Measurements from ENCODE around the gene ZNF639.
A peak's percentile ranks its signal among the peaks of the same experiment; 100 is the strongest.
"Not testable (repeated sequence)": the region's sequence is repeated elsewhere in the genome, so short reads cannot be mapped to it uniquely, and the experiment has no call there.

Gene ZNF639, protein sequence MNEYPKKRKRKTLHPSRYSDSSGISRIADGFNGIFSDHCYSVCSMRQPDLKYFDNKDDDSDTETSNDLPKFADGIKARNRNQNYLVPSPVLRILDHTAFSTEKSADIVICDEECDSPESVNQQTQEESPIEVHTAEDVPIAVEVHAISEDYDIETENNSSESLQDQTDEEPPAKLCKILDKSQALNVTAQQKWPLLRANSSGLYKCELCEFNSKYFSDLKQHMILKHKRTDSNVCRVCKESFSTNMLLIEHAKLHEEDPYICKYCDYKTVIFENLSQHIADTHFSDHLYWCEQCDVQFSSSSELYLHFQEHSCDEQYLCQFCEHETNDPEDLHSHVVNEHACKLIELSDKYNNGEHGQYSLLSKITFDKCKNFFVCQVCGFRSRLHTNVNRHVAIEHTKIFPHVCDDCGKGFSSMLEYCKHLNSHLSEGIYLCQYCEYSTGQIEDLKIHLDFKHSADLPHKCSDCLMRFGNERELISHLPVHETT
- long read RNA-seq, partial matches to known transcripts: 2 of 10 reads
- long read RNA-seq, other reads (novel, unspliced or antisense): 2 of 10 reads

DNA sequence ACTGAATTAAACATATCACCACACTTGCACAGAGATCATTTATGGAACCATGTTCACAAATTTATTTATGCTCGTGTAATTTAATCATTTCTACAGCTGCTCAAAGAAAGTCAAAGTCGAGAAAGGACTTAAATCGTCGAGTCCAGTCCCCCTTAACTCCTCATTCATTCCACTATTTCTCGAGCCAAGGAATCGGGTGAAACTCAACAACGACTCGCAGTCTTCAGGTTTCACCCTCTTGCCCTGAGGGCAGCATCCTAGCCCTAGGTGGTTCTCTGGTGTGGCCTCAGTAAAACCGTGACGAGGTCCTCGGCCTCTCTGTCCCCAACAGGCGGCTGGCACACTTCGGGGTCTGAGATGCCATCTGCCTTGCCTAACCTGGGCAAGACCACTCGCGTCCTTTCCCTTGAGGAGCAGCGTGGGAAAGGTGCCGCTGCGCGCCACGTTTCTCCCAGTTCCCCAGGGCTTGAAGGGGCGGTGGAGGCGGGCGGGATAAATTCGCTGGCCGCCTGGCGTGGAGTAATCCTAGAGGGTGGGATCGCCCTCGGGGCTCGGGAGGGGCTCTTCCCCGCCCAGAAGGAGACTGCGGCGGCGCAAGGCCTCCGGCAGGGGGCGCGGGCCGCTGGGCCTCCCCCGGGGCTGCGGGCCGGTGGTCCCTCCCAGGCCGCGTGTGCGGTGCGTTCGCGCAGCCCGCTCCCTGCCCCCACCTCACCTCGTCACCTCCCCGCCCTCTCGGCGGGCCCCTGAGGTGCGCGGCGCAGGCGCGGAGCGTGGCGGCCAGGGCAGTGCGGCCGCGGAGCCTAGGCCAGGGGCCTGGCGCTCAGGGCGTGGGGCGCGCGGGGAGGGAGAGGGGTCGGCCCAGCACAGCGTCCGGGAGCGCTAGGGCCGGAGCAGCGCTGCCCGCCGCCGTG is at the start of gene ZNF639:
TSS of gene ZNF639 (plus strand) at position 746 of the 911 bp plus-strand sequence. CDS start 5,263 bp downstream, outside the sequence.
- DNase-seq (ENCODE audit: low read depth in 1 of 2, low spot score in 1 of 2): peak; percentile 60 to 69
- Histone ChIP-seq H3K27ac (replicated peaks) (peak within 1 kb of the TSS; percentile 97), H3K27me3 (ENCODE audit: insufficient read depth, poor library complexity, severe bottlenecking) (no peaks in the 10 kb centered on the region), H3K4me3 (replicated peaks; ENCODE audit: insufficient read depth, low read length) (peak within 1 kb of the TSS; percentile 76)
- 0 out of 2 replicates have a peak, but pooled peaks have one; percentile 9 for TF ChIP-seq GABPA (IDR thresholded peaks at IDR 0.05; ENCODE audit: low read depth)
- TF ChIP-seq REST (IDR thresholded peaks at IDR 0.05; ENCODE audit: insufficient replicate concordance, low read depth): no peak
- no peak for TF ChIP-seq POLR2AphosphoS5 (IDR thresholded peaks at IDR 0.05; ENCODE audit: low read depth)
- TF ChIP-seq CTCF (IDR thresholded peaks at IDR 0.05; ENCODE audit: insufficient read depth, low read length): peak; percentile 43
- TF ChIP-seq SPI1 (IDR thresholded peaks at IDR 0.05; ENCODE audit: borderline replicate concordance, low read depth): no peak

- DNase-seq (ENCODE audit: low read depth in 1 of 2, low spot score in 1 of 2): not testable (repeated sequence)
Observed at GRCh38 chr3:179274434-179274833, 48.4 kb upstream of the ZNF639 start.

DNA sequence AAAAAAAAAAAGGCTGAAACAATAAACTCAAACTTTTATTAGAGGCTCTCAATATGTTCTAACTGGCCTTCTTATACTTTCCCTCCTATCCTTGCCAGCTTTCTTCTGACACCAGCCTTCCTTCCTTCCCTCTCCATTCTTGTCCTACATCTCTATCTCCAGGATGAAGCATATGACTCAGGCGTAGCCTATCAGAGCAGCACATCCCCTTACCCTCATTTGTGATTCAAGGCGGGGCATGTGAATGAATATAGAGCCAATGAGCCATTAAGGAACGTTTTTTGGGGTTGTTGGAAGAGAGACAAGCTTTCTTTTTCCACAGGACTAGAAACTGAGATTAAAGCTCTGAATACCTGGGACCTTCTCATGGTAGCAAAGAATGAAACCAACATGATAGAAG is 46.8 kb upstream of the ZNF639 start:
- Histone ChIP-seq H3K4me3 (replicated peaks; ENCODE audit: insufficient read depth, low read length) (no peak overlapping the region), H3K27me3 (ENCODE audit: insufficient read depth, poor library complexity, severe bottlenecking) (no peaks in the 10 kb centered on the region), H3K27ac (replicated peaks) (no peak overlapping the region)
- TF ChIP-seq REST (IDR thresholded peaks at IDR 0.05; ENCODE audit: insufficient replicate concordance, low read depth) (no peak), POLR2AphosphoS5 (IDR thresholded peaks at IDR 0.05; ENCODE audit: low read depth) (no peak), GABPA (IDR thresholded peaks at IDR 0.05; ENCODE audit: low read depth) (no peak), CTCF (IDR thresholded peaks at IDR 0.05; ENCODE audit: insufficient read depth, low read length) (no peak), SPI1 (IDR thresholded peaks at IDR 0.05; ENCODE audit: borderline replicate concordance, low read depth) (no peak)
- no peak for DNase-seq (ENCODE audit: low read depth in 1 of 2, low spot score in 1 of 2)

More at GRCh38 chr3:179274434-179274833, 48.4 kb upstream of the ZNF639 start:
- H3K27me3 ChIP-seq (ENCODE audit: insufficient read depth, poor library complexity, severe bottlenecking); H3K4me3 ChIP-seq (replicated peaks; ENCODE audit: insufficient read depth, low read length); H3K27ac ChIP-seq (replicated peaks): not testable (repeated sequence)

- H3K4me3 ChIP-seq (replicated peaks; ENCODE audit: insufficient read depth, low read length): no peak overlapping the region
- no peak overlapping the region for H3K27ac ChIP-seq (replicated peaks)
- TF ChIP-seq GABPA (IDR thresholded peaks at IDR 0.05; ENCODE audit: low read depth) (no peak), REST (IDR thresholded peaks at IDR 0.05; ENCODE audit: insufficient replicate concordance, low read depth) (no peak), POLR2AphosphoS5 (IDR thresholded peaks at IDR 0.05; ENCODE audit: low read depth) (no peak), SPI1 (IDR thresholded peaks at IDR 0.05; ENCODE audit: borderline replicate concordance, low read depth) (no peak), CTCF (IDR thresholded peaks at IDR 0.05; ENCODE audit: insufficient read depth, low read length) (no peak)
- H3K27me3 ChIP-seq (ENCODE audit: insufficient read depth, poor library complexity, severe bottlenecking): no peaks in the 10 kb centered on the region
- DNase-seq (ENCODE audit: low read depth in 1 of 2, low spot score in 1 of 2): no peak
Observed at GRCh38 chr3:179276743-179277142, 46.1 kb upstream of the ZNF639 start.

Measured in HL-60 (cell line).